ENCODE measurements around the gene APLP2. TPM values are rescaled to one million over a fixed set of nuclear protein-coding genes. Genes with fewer than 3 reads are reported as not detected.

The APLP2 gene
- total RNA-seq, 2 experiments from 2014 or later, result 26.1 to 31.5 TPM

GRCh38 chr11:130137999-130138398 is 68.3 kb downstream of the APLP2 start:
- DNase-seq, result no peak
- Mint-ChIP-seq H3K27ac (no peak overlapping the region), H3K4me1 (peaks cover 2% of the 10 kb centered on the region), H3K36me3 (no peaks in the 10 kb centered on the region), H3K9me3 (no peaks in the 10 kb centered on the region), H3K4me3 (no peak overlapping the region), H3K27me3 (no peaks in the 10 kb centered on the region)
- no peak for ATAC-seq (ENCODE audit: low read depth)
- POLR2A ChIA-PET, result no interaction called here

- Mint-ChIP-seq H3K27ac (no peak overlapping the region), H3K9me3 (no peaks in the 10 kb centered on the region), H3K4me3 (no peak overlapping the region), H3K27me3 (no peaks in the 10 kb centered on the region), H3K36me3 (no peaks in the 10 kb centered on the region), H3K4me1 (peaks cover 2% of the 10 kb centered on the region)
- POLR2A ChIA-PET, result no interaction called here
- ATAC-seq (ENCODE audit: low read depth), result no peak
- no peak for DNase-seq
These were observed 69.7 kb downstream of the APLP2 start for GRCh38 chr11:130139401-130139800.

- no peak for ATAC-seq (ENCODE audit: low read depth)
- Mint-ChIP-seq H3K27me3 (no peaks in the 10 kb centered on the region), H3K4me1 (peaks cover 6% of the 10 kb centered on the region), H3K9me3 (no peaks in the 10 kb centered on the region), H3K4me3 (no peak overlapping the region), H3K36me3 (no peaks in the 10 kb centered on the region), H3K27ac (no peak overlapping the region)
- POLR2A ChIA-PET, result no interaction called here
- no peak for DNase-seq
These were observed 72.1 kb downstream of the APLP2 start for GRCh38 chr11:130141561-130142341.

GRCh38 chr11:130144141-130144540 is 74.4 kb downstream of the APLP2 start:
- no peaks in the 10 kb centered on the region for H3K9me3 Mint-ChIP-seq
- no peak for DNase-seq
- no peak overlapping the region for H3K4me3 Mint-ChIP-seq

GRCh38 chr11:130144861-130145281 is 75.2 kb downstream of the APLP2 start:
- Mint-ChIP-seq H3K27ac (no peak overlapping the region), H3K4me3 (no peak overlapping the region), H3K4me1 (peaks cover 7% of the 10 kb centered on the region), H3K36me3 (no peaks in the 10 kb centered on the region), H3K9me3 (no peaks in the 10 kb centered on the region), H3K27me3 (no peaks in the 10 kb centered on the region)
- no peak for DNase-seq
- POLR2A ChIA-PET, result no interaction called here
- ATAC-seq (ENCODE audit: low read depth), result no peak

More at GRCh38 chr11:130144141-130144540, 74.4 kb downstream of the APLP2 start:
- POLR2A ChIA-PET, result no interaction called here
- Mint-ChIP-seq H3K27ac (no peak overlapping the region), H3K27me3 (no peaks in the 10 kb centered on the region), H3K4me1 (peaks cover 7% of the 10 kb centered on the region), H3K36me3 (no peaks in the 10 kb centered on the region)
- no peak for ATAC-seq (ENCODE audit: low read depth)

GRCh38 chr11:130145311-130145812 is 75.7 kb downstream of the APLP2 start:
- H3K27me3 Mint-ChIP-seq, result no peaks in the 10 kb centered on the region
- POLR2A ChIA-PET, result no interaction called here
- H3K9me3 Mint-ChIP-seq, result no peaks in the 10 kb centered on the region
- no peak overlapping the region for H3K27ac Mint-ChIP-seq
- no peak for DNase-seq
- no peak for ATAC-seq (ENCODE audit: low read depth)
- H3K36me3 Mint-ChIP-seq, result no peaks in the 10 kb centered on the region
- H3K4me1 Mint-ChIP-seq, result peaks cover 7% of the 10 kb centered on the region
- H3K4me3 Mint-ChIP-seq, result no peak overlapping the region

- ATAC-seq (ENCODE audit: low read depth) (peak; percentile 23), DNase-seq (no peak)
- Mint-ChIP-seq H3K4me1 (peaks cover 7% of the 10 kb centered on the region), H3K9me3 (no peaks in the 10 kb centered on the region), H3K27me3 (no peaks in the 10 kb centered on the region), H3K36me3 (no peaks in the 10 kb centered on the region), H3K27ac (no peak overlapping the region), H3K4me3 (no peak overlapping the region)
- POLR2A ChIA-PET, result no interaction called here
These were observed 76.5 kb downstream of the APLP2 start for GRCh38 chr11:130145975-130146776.

GRCh38 chr11:130146796-130147195 is 77.1 kb downstream of the APLP2 start:
- no peaks in the 10 kb centered on the region for H3K9me3 Mint-ChIP-seq
- H3K27me3 Mint-ChIP-seq, result peaks cover 3% of the 10 kb centered on the region
- DNase-seq, result no peak
- no peak overlapping the region for H3K27ac Mint-ChIP-seq
- peak; percentile 94 for ATAC-seq (ENCODE audit: low read depth)
- peak overlapping the region; percentile 38 for H3K4me3 Mint-ChIP-seq
- POLR2A ChIA-PET, result no interaction called here
- H3K4me1 Mint-ChIP-seq, result peaks cover 7% of the 10 kb centered on the region
- H3K36me3 Mint-ChIP-seq, result no peaks in the 10 kb centered on the region

- no peak overlapping the region for H3K4me3 Mint-ChIP-seq
- POLR2A ChIA-PET, result no interaction called here
- H3K4me1 Mint-ChIP-seq, result peaks cover 7% of the 10 kb centered on the region
- no peak overlapping the region for H3K27ac Mint-ChIP-seq
- H3K9me3 Mint-ChIP-seq, result no peaks in the 10 kb centered on the region
- no peaks in the 10 kb centered on the region for H3K36me3 Mint-ChIP-seq
- H3K27me3 Mint-ChIP-seq, result peaks cover 3% of the 10 kb centered on the region
- DNase-seq (no peak), ATAC-seq (ENCODE audit: low read depth) (no peak)
These were observed 79.2 kb downstream of the APLP2 start for GRCh38 chr11:130148796-130149326.

GRCh38 chr11:130150790-130151189 is 81.1 kb downstream of the APLP2 start:
- no peak for DNase-seq
- H3K27me3 Mint-ChIP-seq, result peaks cover 4% of the 10 kb centered on the region
- peaks cover 7% of the 10 kb centered on the region for H3K4me1 Mint-ChIP-seq
- POLR2A ChIA-PET, result no interaction called here
- ATAC-seq (ENCODE audit: low read depth), result no peak
- H3K36me3 Mint-ChIP-seq, result no peaks in the 10 kb centered on the region
- no peak overlapping the region for H3K27ac Mint-ChIP-seq
- no peak overlapping the region for H3K4me3 Mint-ChIP-seq
- H3K9me3 Mint-ChIP-seq, result no peaks in the 10 kb centered on the region

- Mint-ChIP-seq H3K9me3 (no peaks in the 10 kb centered on the region), H3K36me3 (no peaks in the 10 kb centered on the region), H3K27ac (no peak overlapping the region), H3K27me3 (peaks cover 4% of the 10 kb centered on the region), H3K4me1 (peaks cover 6% of the 10 kb centered on the region), H3K4me3 (no peak overlapping the region)
- ATAC-seq (ENCODE audit: low read depth) (no peak), DNase-seq (no peak)
- POLR2A ChIA-PET, result no interaction called here
These were observed 81.5 kb downstream of the APLP2 start for GRCh38 chr11:130151196-130151595.

- Mint-ChIP-seq H3K4me1 (peaks cover 7% of the 10 kb centered on the region), H3K4me3 (no peak overlapping the region), H3K36me3 (no peaks in the 10 kb centered on the region), H3K9me3 (no peaks in the 10 kb centered on the region), H3K27ac (no peak overlapping the region), H3K27me3 (peaks cover 37% of the 10 kb centered on the region)
- ATAC-seq (ENCODE audit: low read depth), result no peak
- DNase-seq, result no peak
- POLR2A ChIA-PET, result no interaction called here
These were observed 86.7 kb downstream of the APLP2 start for GRCh38 chr11:130156108-130157022.

- no peak overlapping the region for H3K4me3 Mint-ChIP-seq
- no peaks in the 10 kb centered on the region for H3K9me3 Mint-ChIP-seq
- POLR2A ChIA-PET, result interaction anchor here (0.7 kb wide), 1 partner anchor 9 kb away, joined by 4 read pairs; no protein-coding TSS in a partner anchor
- peaks cover 10% of the 10 kb centered on the region for H3K4me1 Mint-ChIP-seq
- ATAC-seq (ENCODE audit: low read depth), result no peak
- peaks cover 44% of the 10 kb centered on the region for H3K27me3 Mint-ChIP-seq
- no peak for DNase-seq
- H3K27ac Mint-ChIP-seq, result no peak overlapping the region
- no peaks in the 10 kb centered on the region for H3K36me3 Mint-ChIP-seq
These were observed 87.4 kb downstream of the APLP2 start for GRCh38 chr11:130157101-130157500.
